Endodermal cell (in vitro differentiated cells): Measurements from ENCODE around the gene SMG5. TPM values are rescaled to one million over a fixed set of nuclear protein-coding genes. Genes with fewer than 3 reads are reported as not detected.

Experiments used
- DNase-seq: peaks from one replicate; pipeline ENCODE4 v3.0.0-alpha.2; 2017
- H3K27ac ChIP-seq: 2 replicates; pipeline ENCODE4 v1.5.1; 2013; ENCODE audit warnings: mild to moderate bottlenecking, low read depth, low read length, moderate library complexity
- H3K27me3 ChIP-seq: 2 replicates; pipeline ENCODE4 v1.6.1; 2013; ENCODE audit warnings: mild to moderate bottlenecking, low read length, moderate library complexity; ENCODE audit not compliant: insufficient read depth, control insufficient read depth, poor library complexity, severe bottlenecking
- H3K36me3 ChIP-seq: 2 replicates; pipeline ENCODE4 v1.7.0; 2013; ENCODE audit warnings: mild to moderate bottlenecking, low read length, moderate library complexity; ENCODE audit not compliant: control insufficient read depth, insufficient read depth
- H3K4me1 ChIP-seq: one replicate; pipeline ENCODE4 v1.7.0; 2013; ENCODE audit warnings: low read length; ENCODE audit not compliant: control insufficient read depth, insufficient read depth
- H3K4me3 ChIP-seq: 2 replicates; pipeline ENCODE4 v1.5.1; 2013; ENCODE audit warnings: mild to moderate bottlenecking, low read length, moderate library complexity
- H3K9ac ChIP-seq: 2 replicates; pipeline ENCODE4 v1.6.1; 2013; ENCODE audit warnings: mild to moderate bottlenecking, low read length, moderate library complexity; ENCODE audit not compliant: poor library complexity, severe bottlenecking; ENCODE audit errors: extremely low read depth
- H3K9me3 ChIP-seq: 2 replicates; pipeline ENCODE4 v1.6.1; 2013; ENCODE audit warnings: mild to moderate bottlenecking, low read length, moderate library complexity; ENCODE audit not compliant: control insufficient read depth
- H3K27ac Mint-ChIP-seq: 2 replicates; pipeline ENCODE4 v1.8.0; 2020; ENCODE audit warnings: mixed read lengths
- H3K27me3 Mint-ChIP-seq: 2 replicates; pipeline ENCODE4 v1.8.0; 2021; ENCODE audit warnings: mild to moderate bottlenecking, mixed read lengths; ENCODE audit not compliant: insufficient read depth
- H3K36me3 Mint-ChIP-seq: 2 replicates; pipeline ENCODE4 v1.8.0; 2020; ENCODE audit warnings: low read depth, mixed read lengths
- H3K4me1 Mint-ChIP-seq: 2 replicates; pipeline ENCODE4 v1.8.0; 2020; ENCODE audit warnings: mixed read lengths
- H3K4me3 Mint-ChIP-seq: 2 replicates; pipeline ENCODE4 v1.8.0; 2020; ENCODE audit warnings: mild to moderate bottlenecking, moderate library complexity, mixed read lengths
- H3K9me3 Mint-ChIP-seq: 2 replicates; pipeline ENCODE4 v1.8.0; 2020; ENCODE audit warnings: mild to moderate bottlenecking, mixed read lengths
- CTCF ChIP-seq: fragments of 200-600 bp; sonication (generic); conservative IDR thresholded peaks from 2 replicates; pipeline ENCODE4 v1.5.0; 2021; ENCODE audit warnings: antibody characterized with exemption, mild to moderate bottlenecking
- WGBS, 2 experiments: methylation state at CpG; one replicate each; pipeline versions ENCODE4 v1.1.5 to v1.1.7; 2013; ENCODE audit warnings: missing lambda C conversion rate in 2 of 2, mixed read lengths in 1 of 2; ENCODE audit not compliant: insufficient coverage in 1 of 2, insufficient read length in 1 of 2; 5-methylcytosine and 5-hydroxymethylcytosine counted together
- total RNA-seq, 2 donors: library from RNA; stranded (reverse); fragmentation: NEBNext Ultra II Directional in 1 of 2; extraction: Animal tissue kit (Norgen Biotek cat#: 25700) in 1 of 2; gene quantifications; 2 replicates in 1 of 2; 3 replicates in 1 of 2; pipeline ENCODE4 v1.2.1, GENCODE V29; 2021

Gene SMG5
- total RNA-seq, 2 donors from 2014 or later, result 103 to 111 TPM

GRCh38 chr1:156212130-156212529 lies 70.5 kb downstream of the SMG5 start:
- WGBS, 2 experiments, result 94 to 97% methylated on average over 5 to 9 of the region's 9 CpGs
- Mint-ChIP-seq H3K27ac (peak overlapping the region; percentile 100), H3K9me3 (no peaks in the 10 kb centered on the region), H3K4me3 (peak overlapping the region; percentile 89), H3K4me1 (peaks cover 25% of the 10 kb centered on the region), H3K27me3 (no peaks in the 10 kb centered on the region), H3K36me3 (peaks cover 57% of the 10 kb centered on the region)
- no peaks in the 10 kb centered on the region for H3K9me3 ChIP-seq
- H3K4me3 ChIP-seq, result peak overlapping the region; percentile 89
- TF ChIP-seq CTCF, result no peak
- H3K27me3 ChIP-seq, result no peaks in the 10 kb centered on the region
- H3K27ac ChIP-seq, result no peak overlapping the region
- no peak for DNase-seq
- H3K4me1 ChIP-seq, result no peaks in the 10 kb centered on the region
- H3K9ac ChIP-seq, result peak overlapping the region; percentile 94
- peaks cover 55% of the 10 kb centered on the region for H3K36me3 ChIP-seq

GRCh38 chr1:156211243-156211642 lies 71.4 kb downstream of the SMG5 start:
- no peak overlapping the region for H3K4me3 Mint-ChIP-seq
- 96% methylated on average over 3 of the region's 3 CpGs; no CpG with 5 or more reads in 1 of the 2 experiments for WGBS, 2 experiments
- H3K9ac ChIP-seq, result no peak overlapping the region
- no peaks in the 10 kb centered on the region for H3K27me3 Mint-ChIP-seq
- H3K4me1 ChIP-seq, result no peaks in the 10 kb centered on the region
- H3K27ac Mint-ChIP-seq, result no peak overlapping the region
- no peak overlapping the region for H3K27ac ChIP-seq
- H3K36me3 ChIP-seq, result peaks cover 59% of the 10 kb centered on the region
- no peak for DNase-seq
- H3K4me3 ChIP-seq, result no peak overlapping the region
- H3K9me3 ChIP-seq, result no peaks in the 10 kb centered on the region
- H3K9me3 Mint-ChIP-seq, result no peaks in the 10 kb centered on the region
- TF ChIP-seq CTCF, result no peak
- peaks cover 58% of the 10 kb centered on the region for H3K36me3 Mint-ChIP-seq
- no peaks in the 10 kb centered on the region for H3K27me3 ChIP-seq
- H3K4me1 Mint-ChIP-seq, result peaks cover 25% of the 10 kb centered on the region

- Mint-ChIP-seq H3K27me3 (no peaks in the 10 kb centered on the region), H3K27ac (no peak overlapping the region), H3K9me3 (no peaks in the 10 kb centered on the region), H3K4me1 (peaks cover 12% of the 10 kb centered on the region), H3K36me3 (peaks cover 45% of the 10 kb centered on the region), H3K4me3 (no peak overlapping the region)
- Histone ChIP-seq H3K27ac (no peak overlapping the region), H3K36me3 (peaks cover 53% of the 10 kb centered on the region), H3K4me1 (no peaks in the 10 kb centered on the region), H3K9me3 (no peaks in the 10 kb centered on the region), H3K4me3 (no peak overlapping the region), H3K9ac (no peak overlapping the region), H3K27me3 (no peaks in the 10 kb centered on the region)
- no peak for TF ChIP-seq CTCF
- no peak for DNase-seq
- WGBS, 2 experiments, result 90 to 96% methylated on average over 2 of the region's 3 CpGs
Measured at GRCh38 chr1:156204686-156205085, 77.9 kb downstream of the SMG5 start.
